Thyroid gland (tissue), 4 donors: ENCODE measurements around the gene SERTAD1.

Experiments used
- POLR2A ChIP-seq, 2 donors: fragments of 450-650 bp; IDR thresholded peaks; one replicate each; pipeline ENCODE4 v1.6.1; 2017; ENCODE audit warnings: antibody characterized with exemption in 2 of 2, mild to moderate bottlenecking in 2 of 2, moderate library complexity in 1 of 2
- TF ChIP-seq, protein P1 (sequence below), 6 experiments: fragments of 200-600 bp in 3 of 6; fragments of 450-650 bp in 3 of 6; sonication (generic) in 3 of 6; IDR thresholded peaks; one replicate each; pipeline ENCODE4 v1.5.1; 2016 to 2019; ENCODE audit warnings: antibody characterized with exemption in 6 of 6, mild to moderate bottlenecking in 2 of 6, inconsistent platforms in 1 of 6, moderate library complexity in 1 of 6

DNA sequence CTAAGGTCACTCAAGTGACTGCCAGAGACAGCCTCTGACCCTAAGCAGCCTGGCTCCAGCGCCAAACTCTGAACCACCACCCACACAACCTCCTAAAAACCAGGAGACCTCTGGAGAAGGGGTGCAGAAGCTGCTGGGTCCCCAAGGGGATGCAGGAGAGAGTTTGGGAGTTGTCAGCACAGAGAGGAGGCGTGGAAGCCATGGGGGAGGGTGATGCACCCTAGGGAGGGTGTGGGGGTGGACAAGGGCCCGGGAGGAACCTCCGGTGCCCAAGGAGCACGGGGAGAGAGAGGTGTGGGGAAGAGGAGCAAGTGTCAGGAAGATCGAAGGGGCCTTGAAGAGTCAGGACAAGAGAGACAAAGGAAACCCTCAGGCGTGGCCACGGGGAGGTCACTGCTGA lies 33.7 kb downstream of the SERTAD1 start:
- no peak for TF ChIP-seq POLR2A (IDR thresholded peaks at IDR 0.05)
- TF ChIP-seq, protein P1, sequence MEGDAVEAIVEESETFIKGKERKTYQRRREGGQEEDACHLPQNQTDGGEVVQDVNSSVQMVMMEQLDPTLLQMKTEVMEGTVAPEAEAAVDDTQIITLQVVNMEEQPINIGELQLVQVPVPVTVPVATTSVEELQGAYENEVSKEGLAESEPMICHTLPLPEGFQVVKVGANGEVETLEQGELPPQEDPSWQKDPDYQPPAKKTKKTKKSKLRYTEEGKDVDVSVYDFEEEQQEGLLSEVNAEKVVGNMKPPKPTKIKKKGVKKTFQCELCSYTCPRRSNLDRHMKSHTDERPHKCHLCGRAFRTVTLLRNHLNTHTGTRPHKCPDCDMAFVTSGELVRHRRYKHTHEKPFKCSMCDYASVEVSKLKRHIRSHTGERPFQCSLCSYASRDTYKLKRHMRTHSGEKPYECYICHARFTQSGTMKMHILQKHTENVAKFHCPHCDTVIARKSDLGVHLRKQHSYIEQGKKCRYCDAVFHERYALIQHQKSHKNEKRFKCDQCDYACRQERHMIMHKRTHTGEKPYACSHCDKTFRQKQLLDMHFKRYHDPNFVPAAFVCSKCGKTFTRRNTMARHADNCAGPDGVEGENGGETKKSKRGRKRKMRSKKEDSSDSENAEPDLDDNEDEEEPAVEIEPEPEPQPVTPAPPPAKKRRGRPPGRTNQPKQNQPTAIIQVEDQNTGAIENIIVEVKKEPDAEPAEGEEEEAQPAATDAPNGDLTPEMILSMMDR (IDR thresholded peaks at IDR 0.05): no peak
